DMS153 treated with DMSO at 0.1 percent for 48 hours (cell line): ENCODE measurements around the gene SP4.

Experiments used
- DNase-seq: peaks from one replicate; lab custom pipeline; 2025; ENCODE audit not compliant: unreplicated experiment; lab: John Stamatoyannopoulos, UW

SP4 gene

GRCh38 chr7:21443149-21443841 lies 15.4 kb downstream of the SP4 start:
- DNase-seq: no peak

- DNase-seq: no peak
Measured at GRCh38 chr7:21448974-21449373, 21.1 kb downstream of the SP4 start.

GRCh38 chr7:21450076-21450475 lies 22.2 kb downstream of the SP4 start:
- no peak for DNase-seq

- no peak for DNase-seq
Measured at GRCh38 chr7:21450941-21451340, 23.1 kb downstream of the SP4 start.

- no peak for DNase-seq
Measured at GRCh38 chr7:21454182-21454581, 26.3 kb downstream of the SP4 start.

- DNase-seq: no peak
Measured at GRCh38 chr7:21454906-21455305, 27.0 kb downstream of the SP4 start.

GRCh38 chr7:21461282-21461681 lies 33.4 kb downstream of the SP4 start:
- no peak for DNase-seq

GRCh38 chr7:21462081-21462480 lies 34.2 kb downstream of the SP4 start:
- no peak for DNase-seq

GRCh38 chr7:21463524-21463923 lies 35.6 kb downstream of the SP4 start:
- no peak for DNase-seq

- DNase-seq: no peak
Measured at GRCh38 chr7:21468969-21469368, 41.1 kb downstream of the SP4 start.

- DNase-seq: no peak
Measured at GRCh38 chr7:21469894-21470293, 42.0 kb downstream of the SP4 start.

- DNase-seq: no peak
Measured at GRCh38 chr7:21472029-21472428, 44.1 kb downstream of the SP4 start.

- DNase-seq: no peak
Measured at GRCh38 chr7:21476429-21476828, 48.5 kb downstream of the SP4 start.

GRCh38 chr7:21480693-21481403 lies 53.0 kb downstream of the SP4 start:
- no peak for DNase-seq

- no peak for DNase-seq
Measured at GRCh38 chr7:21486511-21486910, 58.6 kb downstream of the SP4 start.

GRCh38 chr7:21495731-21496130 lies 67.8 kb downstream of the SP4 start:
- DNase-seq: no peak

- no peak for DNase-seq
Measured at GRCh38 chr7:21497072-21497471, 69.2 kb downstream of the SP4 start.

- DNase-seq: no peak
Measured at GRCh38 chr7:21500117-21500832, 72.4 kb downstream of the SP4 start.

GRCh38 chr7:21504021-21504420 lies 76.1 kb downstream of the SP4 start:
- DNase-seq: peak; percentile 79

- DNase-seq: no peak
Measured at GRCh38 chr7:21507627-21508343, 79.9 kb downstream of the SP4 start.

GRCh38 chr7:21508538-21508937 lies 80.7 kb downstream of the SP4 start:
- no peak for DNase-seq
